Stimulated activated CD8-positive, alpha-beta memory T cell treated with anti-CD3 and anti-CD28 coated beads, Interleukin-2, amount 100 ng/mL, for 1 hour (primary cell): ENCODE results near the gene SCUBE1.

Experiments
- DNase-seq, 2 donors: peaks; one replicate each; pipeline ENCODE4 v3.0.0-alpha.2; 2020; ENCODE audit warnings: low read depth in 2 of 2

Gene SCUBE1

GRCh38 chr22:43343262-43343669, at the start of gene SCUBE1:
TSS of gene SCUBE1 (minus strand) at chr22:43343372. CDS start at chr22:43343261, 111 bp downstream.
- DNase-seq = peak in 1 of 2 donors; percentile 16

DNA sequence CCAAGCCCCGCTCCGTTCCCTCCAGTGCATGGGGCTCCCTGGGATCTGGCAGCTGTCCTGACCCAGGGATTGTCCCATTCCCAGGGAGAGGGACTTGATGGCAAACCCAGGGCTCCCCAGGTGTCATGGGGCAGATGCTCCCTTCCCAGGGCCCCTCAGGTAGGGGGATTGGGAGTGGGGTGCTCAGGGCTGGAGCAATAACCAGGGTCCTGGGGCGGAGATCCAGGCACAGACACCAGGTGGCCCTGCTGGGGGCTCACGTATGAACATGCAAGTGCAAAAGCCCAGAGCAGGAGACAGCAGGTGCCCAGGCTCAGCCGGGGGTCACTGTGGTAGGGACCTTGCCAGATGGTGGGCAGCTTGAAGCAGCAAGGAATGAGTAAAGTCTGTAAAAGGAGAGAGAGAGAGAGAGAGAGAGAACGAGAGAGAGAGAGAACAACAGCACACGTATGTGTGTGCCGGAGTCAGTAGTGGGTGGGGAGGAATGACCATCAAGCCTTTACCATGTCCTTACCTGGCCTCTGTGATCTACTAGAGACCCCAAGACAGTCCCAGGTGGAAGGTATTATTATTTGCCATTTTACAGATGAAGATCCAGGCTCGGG, 49.3 kb upstream of the SCUBE1 start:
- no peak for DNase-seq

DNA sequence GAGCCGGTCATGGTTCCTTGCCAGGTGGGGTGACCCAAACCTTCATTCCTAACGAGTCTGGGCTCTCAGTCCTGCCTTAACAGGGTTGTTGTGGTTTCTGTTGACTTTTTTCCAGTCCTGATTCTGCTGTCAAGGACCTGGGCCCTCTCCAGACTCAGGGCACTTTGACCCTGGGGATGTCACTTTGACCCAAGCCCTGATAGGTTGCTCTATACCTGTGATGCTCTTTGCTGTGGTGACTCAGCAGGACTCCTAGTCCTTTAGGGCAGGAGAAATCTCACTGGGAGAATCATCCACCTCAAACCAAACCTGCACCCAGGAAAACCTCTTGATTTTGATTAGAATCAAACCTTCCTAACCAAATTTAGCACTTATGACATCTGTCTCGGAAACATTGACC, 48.1 kb upstream of the SCUBE1 start:
- no peak for DNase-seq

GRCh38 chr22:43390872-43391271, 47.7 kb upstream of the SCUBE1 start:
- no peak for DNase-seq

DNA sequence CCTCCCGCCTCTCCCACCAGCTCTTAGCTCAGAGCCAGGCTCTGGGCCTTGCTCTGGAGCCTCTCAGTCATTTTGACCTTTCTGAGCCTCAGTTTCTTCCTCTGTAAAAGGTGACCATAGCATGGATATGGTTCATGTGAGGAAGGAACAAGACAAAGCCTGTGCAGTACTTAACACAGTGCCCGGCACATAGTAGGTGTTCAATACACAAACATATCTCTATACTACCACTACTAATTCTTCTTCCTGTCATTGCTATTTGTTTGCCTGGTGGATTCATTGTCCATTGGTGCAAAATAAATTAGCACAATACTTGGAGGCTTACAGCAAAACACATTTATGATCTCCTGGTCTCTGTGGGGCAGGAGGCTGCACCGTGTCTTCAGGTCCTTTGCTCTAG, 47.0 kb upstream of the SCUBE1 start:
- DNase-seq = no peak

GRCh38 chr22:43389227-43389836, 46.2 kb upstream of the SCUBE1 start:
- no peak for DNase-seq

DNA sequence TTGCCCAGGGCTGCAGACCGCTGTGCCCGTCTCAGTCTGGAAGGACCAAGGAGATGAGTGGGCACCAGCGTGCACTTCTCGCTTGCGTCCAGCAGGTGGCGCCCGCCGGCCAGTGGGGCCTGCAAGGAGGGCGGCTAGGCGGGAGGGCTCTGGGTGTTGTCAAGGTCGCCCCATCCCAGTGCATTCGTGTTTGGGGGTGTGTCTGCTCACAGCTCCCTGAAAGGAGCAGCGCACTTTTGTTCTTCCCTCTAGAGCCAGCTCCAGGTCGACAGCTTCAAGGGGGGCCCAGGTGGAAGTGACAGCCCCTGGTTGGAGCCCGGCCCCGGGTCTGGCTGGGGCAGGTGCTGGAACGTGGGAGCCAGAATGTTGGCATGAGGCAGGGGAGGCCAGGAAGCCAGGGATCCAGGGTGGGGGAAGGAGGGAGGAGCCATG, 45.3 kb upstream of the SCUBE1 start:
- peak; percentile 55 to 57 for DNase-seq

- DNase-seq = no peak
Observed at GRCh38 chr22:43387815-43388214, 44.6 kb upstream of the SCUBE1 start.

DNA sequence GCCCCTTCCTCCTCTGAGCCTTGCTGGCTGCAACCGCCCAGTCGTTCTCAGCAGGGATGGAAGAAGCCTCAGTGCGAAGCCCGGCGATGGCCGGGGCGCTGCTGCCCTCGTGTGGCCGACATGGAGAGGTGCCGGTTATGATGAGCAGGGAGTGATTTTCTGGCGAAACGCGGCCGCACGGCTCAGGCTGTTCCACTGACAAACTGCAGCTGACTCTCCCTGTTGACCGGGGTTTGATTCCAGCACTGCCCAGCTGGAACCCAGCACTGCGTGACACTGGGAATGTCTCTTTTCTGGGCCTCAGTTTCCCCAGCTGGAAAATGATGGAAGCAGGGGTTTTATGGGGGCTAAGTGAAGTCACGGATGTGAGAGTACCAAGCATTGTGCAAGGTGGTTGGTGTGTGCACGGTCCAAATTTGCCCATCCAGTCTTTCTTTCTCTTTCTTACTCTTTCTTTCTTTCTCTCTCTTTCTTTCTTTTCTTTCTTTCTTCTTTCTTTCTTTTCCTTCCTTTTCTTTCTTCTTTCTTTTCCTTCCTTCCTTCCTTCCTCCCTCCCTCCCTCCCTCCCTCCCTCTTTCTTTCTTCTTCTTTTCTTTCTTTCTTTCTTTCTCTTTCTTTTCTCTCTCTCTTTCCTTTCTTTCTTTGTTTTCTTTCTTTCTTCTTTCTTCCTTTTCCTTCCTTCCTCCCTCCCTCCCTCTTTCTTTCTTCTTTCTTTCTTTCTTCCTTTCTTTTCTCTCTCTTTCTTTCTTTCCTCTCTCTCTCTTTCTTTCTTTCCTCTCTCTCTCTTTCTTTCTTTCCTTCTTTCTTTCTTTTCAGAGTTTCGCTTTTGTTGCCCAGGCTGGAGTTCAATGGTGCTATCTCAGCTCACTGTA, 42.8 kb upstream of the SCUBE1 start:
- DNase-seq = peak; percentile 44 to 50

GRCh38 chr22:43384863-43385262, 41.7 kb upstream of the SCUBE1 start:
- no peak for DNase-seq

GRCh38 chr22:43381693-43382092, 38.5 kb upstream of the SCUBE1 start:
- no peak for DNase-seq

DNA sequence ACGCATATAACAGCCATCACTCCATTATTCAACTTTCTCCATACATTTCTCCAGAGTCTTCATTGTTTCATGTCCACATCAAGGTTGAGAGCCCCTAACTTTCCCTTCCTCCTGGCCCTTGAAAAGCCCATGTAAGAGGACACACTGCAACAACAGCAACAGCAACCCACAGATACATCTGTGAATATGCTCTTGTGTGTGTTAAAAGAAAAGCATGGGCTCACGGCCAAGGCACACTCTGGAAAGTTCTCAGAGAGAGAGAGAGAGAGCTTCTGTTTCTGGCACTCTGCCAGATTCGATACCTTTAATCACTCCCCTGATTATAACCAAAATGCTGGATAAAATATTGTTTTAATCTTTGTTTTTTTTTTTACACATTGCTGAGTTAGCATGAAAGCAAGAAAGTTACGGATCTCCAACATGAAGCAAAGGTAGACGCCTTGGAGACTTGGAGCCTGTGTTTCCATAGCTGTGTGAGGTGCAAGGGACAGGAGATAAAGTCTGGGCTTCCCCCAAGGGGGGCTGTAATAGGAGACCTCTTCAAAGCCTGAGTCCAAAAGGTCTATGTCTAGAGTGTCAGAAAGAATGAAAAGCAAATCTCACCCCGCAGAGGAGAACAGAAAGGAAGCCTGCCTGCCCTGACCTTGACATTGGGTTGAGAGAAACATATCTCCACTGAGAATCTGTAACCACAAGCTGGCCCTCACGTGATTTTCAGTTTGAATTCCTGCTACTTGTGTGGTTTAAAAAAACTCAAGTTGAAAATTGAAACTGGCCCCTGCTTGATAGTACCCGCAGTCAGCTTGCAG, 34.9 kb upstream of the SCUBE1 start:
- DNase-seq = no peak

- no peak for DNase-seq
Observed at GRCh38 chr22:43377548-43377895, 34.4 kb upstream of the SCUBE1 start.

- DNase-seq = peak; percentile 8 to 37
Observed at GRCh38 chr22:43376765-43377547, 33.8 kb upstream of the SCUBE1 start.

- no peak for DNase-seq
Observed at GRCh38 chr22:43375951-43376455, 32.8 kb upstream of the SCUBE1 start.

- DNase-seq = no peak
Observed at GRCh38 chr22:43370036-43370435, 26.9 kb upstream of the SCUBE1 start.

DNA sequence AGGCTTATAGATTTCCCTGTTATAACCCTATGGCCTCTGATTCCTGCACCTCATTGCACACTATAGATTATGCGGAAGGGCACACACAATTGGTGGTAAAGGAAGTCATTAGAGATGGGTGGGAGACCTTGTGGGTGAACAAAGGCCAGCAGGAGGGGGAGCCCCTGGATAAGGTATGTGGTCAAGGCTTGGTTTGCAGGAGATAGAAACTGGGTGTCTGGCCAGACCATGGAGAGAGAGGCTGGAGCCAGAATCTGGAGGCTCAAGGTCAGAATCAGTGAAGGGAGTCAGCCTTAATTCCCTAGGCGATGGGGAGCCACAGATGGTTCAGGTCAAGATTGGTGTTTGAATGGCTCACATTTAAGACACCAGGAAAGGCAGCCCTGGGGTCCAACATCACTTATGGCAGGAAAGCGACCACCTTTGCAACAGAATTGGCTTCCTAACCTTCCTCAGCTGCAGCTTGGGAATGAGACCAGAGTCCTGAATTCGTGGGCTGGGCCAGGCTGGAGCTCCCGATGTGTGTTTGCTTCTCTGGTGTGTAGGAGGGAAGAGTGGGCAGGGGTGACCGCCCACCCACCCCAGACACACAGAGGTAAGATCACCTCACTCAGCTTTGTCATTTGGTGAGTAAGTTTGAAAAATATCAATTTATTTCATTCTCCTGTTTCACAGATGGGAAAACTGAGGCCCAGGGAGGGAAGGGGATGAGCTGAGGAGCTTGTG, 22.7 kb upstream of the SCUBE1 start:
- no peak for DNase-seq

DNA sequence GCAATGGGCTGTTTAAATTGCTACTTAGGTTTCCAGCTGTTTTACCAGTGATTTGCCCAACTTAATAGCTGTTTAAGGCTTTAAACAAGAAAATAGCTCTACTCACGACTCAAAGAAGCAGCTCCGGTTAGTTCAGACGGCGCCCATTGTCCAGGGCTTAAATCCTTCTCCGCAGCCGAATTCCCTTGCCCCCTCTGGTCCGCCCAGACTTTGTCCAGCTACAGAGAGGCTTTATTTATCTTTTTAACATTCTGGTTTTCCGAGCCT, 20.9 kb upstream of the SCUBE1 start:
- no peak for DNase-seq

- DNase-seq = no peak
Observed at GRCh38 chr22:43363315-43364168, 20.4 kb upstream of the SCUBE1 start.

DNA sequence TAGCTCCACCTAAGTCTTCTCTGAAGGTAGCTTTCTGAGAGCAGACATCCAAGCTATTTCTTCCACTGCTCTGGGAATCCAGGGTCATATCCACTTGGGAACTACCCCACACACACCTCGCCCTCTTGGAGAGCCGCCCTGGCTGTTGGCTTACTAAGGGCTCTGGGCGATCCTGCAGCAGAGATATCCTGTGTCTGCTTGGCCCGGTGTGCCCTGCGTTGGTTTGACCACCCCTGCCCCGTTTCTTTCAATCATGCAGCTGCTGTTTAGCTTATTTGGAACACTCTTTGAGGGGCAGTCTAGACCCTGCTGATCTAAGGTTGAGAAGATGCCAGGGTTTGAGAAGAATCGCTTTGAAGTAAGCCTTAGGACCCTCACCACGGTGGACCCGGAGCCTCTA, 17.4 kb upstream of the SCUBE1 start:
- DNase-seq = no peak
